SK-N-SH (cell line): ENCODE results near the gene SPON1.

Source experiments
- EP300 ChIP-seq, 2 experiments: IDR thresholded peaks; 2 replicates each; pipeline versions ENCODE4 v1.4.0 to v1.6.1; 2012; ENCODE audit warnings: borderline replicate concordance in 1 of 2, low read depth in 1 of 2, low read length in 1 of 2
- EZH2phosphoT487 ChIP-seq: fragments of 200-600 bp; sonication (generic); IDR thresholded peaks from 2 replicates; pipeline ENCODE4 v1.6.1; 2017; ENCODE audit warnings: low read depth, mixed run types, mild to moderate bottlenecking, antibody characterized with exemption, moderate library complexity, borderline replicate concordance
- FOSL2 ChIP-seq: IDR thresholded peaks from 2 replicates; pipeline ENCODE4 v1.4.0; 2012; ENCODE audit warnings: low read depth, mild to moderate bottlenecking, moderate library complexity, borderline replicate concordance
- FOXM1 ChIP-seq: IDR thresholded peaks from 2 replicates; pipeline ENCODE4 v1.4.0; 2012; ENCODE audit warnings: low read depth, mild to moderate bottlenecking
- JUND ChIP-seq: IDR thresholded peaks from 2 replicates; pipeline ENCODE4 v1.4.0; 2012
- POLR2AphosphoS5 ChIP-seq: IDR thresholded peaks from 2 replicates; pipeline ENCODE4 v1.6.1; 2012; ENCODE audit warnings: low read depth, low read length
- RCOR1 ChIP-seq: fragments of 150-350 bp; IDR thresholded peaks from 2 replicates; pipeline ENCODE4 v1.6.1; 2017; ENCODE audit warnings: antibody characterized with exemption, low read length
- YY1 ChIP-seq: IDR thresholded peaks from 2 replicates; pipeline ENCODE4 v1.4.0; 2012; ENCODE audit warnings: low read depth, mild to moderate bottlenecking
- TF ChIP-seq, protein P1 (sequence below): fragments of 200-600 bp; sonication (generic); IDR thresholded peaks from 2 replicates; pipeline ENCODE4 v1.6.1; 2017; ENCODE audit warnings: antibody characterized with exemption, mild to moderate bottlenecking, moderate library complexity

GRCh38 chr11:14267861-14268635 is 305.5 kb downstream of the SPON1 start:
- TF ChIP-seq EZH2phosphoT487 (no peak), FOXM1 (no peak), FOSL2 (no peak), EP300 (IDR thresholded peaks at IDR 0.05; ENCODE audit: borderline replicate concordance in 1 of 2, low read depth in 1 of 2, low read length in 1 of 2) (no peak), POLR2AphosphoS5 (no peak), JUND (no peak), YY1 (no peak), RCOR1 (no peak)
- TF ChIP-seq, protein P1, sequence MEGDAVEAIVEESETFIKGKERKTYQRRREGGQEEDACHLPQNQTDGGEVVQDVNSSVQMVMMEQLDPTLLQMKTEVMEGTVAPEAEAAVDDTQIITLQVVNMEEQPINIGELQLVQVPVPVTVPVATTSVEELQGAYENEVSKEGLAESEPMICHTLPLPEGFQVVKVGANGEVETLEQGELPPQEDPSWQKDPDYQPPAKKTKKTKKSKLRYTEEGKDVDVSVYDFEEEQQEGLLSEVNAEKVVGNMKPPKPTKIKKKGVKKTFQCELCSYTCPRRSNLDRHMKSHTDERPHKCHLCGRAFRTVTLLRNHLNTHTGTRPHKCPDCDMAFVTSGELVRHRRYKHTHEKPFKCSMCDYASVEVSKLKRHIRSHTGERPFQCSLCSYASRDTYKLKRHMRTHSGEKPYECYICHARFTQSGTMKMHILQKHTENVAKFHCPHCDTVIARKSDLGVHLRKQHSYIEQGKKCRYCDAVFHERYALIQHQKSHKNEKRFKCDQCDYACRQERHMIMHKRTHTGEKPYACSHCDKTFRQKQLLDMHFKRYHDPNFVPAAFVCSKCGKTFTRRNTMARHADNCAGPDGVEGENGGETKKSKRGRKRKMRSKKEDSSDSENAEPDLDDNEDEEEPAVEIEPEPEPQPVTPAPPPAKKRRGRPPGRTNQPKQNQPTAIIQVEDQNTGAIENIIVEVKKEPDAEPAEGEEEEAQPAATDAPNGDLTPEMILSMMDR = no peak
